ELR (cell line): ENCODE results near the gene CLIC5.

ENCODE experiments used
- DNase-seq: peaks from one replicate; pipeline ENCODE4 v3.0.0-alpha.2; 2015; ENCODE audit warnings: low read depth

The CLIC5 gene

DNA sequence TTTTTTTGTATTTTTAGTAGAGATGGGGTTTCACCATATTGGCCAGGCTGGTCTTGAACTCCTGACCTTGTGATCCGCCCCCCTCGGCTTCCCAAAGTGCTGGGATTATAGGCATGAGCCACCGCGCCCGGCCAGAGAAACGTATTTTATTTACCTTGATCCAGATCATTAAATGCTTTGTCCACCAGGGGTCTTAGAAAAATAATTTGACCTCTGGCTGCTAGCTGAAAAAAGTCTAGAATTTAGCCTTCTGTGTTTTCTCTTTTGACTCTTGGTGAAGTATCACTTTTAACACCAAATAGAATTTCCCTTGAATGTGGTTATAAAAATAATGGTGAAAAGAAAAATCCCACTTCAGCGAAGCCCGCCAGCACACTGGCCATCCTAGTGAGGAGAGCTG is 89.2 kb downstream of the CLIC5 start:
- DNase-seq, result peak; percentile 21

DNA sequence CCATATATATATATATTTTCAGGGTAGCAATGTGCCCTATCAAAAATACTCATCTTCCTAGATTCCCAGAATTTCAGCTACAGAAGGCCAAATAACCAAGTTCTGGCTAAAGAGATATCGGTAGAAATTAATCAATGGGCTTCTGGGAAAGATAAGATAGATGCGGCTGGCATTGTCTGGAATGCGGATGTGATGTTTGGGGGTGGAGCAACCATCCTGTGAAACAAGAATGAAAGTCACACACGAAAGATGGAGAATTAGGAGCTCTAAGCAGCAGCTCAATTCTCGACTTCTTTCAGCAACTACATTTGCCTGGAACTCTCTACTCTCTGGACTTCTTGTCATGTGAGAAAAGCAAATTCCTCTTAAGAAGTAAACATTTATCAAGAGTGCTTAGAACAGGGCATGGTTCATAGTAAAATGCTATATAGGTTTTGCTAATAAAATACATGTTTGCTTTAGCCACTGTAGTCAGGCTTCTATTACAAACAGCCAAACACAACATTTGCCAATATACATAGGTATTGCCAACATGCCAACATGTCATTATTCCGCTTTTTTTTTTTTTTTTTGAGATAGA is 90.8 kb downstream of the CLIC5 start:
- no peak for DNase-seq

DNA sequence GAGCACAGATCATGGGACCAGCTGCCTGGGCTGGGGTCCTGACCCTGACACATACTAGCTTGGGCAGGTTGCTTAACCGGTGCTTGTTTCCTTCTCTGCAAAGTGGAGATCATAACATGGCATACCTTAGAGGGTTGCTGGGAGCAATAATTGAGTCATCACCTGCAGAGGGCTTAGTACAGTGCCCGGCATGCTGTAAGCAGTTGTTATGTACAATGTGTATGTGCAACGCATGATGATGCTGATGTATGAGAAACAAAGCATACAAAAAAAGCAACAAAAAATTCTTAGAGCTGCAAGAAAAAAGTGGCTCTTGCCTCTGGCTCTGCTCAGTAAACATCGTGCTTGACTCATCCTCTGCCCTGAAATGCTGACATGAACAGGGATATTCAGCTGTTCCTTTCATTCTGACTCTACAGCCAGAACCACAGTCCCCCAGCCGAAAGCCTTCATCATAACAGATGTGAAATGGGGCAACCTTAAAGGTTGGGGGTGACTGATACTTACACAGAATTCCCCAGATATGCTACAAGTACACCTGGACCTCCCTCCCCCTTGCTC is 91.7 kb downstream of the CLIC5 start:
- DNase-seq, result peak; percentile 73

DNA sequence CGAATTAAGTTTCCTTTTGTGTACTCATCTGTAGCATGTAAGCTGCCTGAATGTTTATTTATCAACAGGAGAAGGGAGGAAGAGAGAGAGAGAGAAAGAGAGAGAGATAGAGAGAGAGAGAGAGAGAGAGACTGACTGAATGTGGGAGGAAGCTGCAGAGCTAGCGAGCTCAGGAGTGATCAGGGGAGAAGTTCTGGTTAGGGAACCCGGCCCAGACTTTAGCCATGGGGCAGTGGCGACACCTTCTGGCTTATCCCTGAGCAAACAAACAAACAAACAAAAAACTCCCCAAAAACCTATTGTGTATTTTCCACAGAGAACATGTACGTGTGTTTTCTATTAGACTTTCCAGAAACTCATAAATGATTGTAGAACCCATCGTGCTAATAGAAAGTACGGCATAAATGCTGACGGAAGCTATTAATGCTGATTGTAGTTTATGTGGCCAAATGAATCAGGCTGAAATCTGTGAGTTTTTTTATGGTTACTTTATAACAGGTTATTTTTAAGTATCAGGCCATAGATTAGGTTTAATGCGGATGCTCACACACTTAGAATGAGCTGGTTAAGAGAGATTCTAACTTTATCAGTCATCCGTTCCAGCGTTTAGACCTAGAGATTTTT is 92.8 kb downstream of the CLIC5 start:
- DNase-seq, result peak; percentile 79

DNA sequence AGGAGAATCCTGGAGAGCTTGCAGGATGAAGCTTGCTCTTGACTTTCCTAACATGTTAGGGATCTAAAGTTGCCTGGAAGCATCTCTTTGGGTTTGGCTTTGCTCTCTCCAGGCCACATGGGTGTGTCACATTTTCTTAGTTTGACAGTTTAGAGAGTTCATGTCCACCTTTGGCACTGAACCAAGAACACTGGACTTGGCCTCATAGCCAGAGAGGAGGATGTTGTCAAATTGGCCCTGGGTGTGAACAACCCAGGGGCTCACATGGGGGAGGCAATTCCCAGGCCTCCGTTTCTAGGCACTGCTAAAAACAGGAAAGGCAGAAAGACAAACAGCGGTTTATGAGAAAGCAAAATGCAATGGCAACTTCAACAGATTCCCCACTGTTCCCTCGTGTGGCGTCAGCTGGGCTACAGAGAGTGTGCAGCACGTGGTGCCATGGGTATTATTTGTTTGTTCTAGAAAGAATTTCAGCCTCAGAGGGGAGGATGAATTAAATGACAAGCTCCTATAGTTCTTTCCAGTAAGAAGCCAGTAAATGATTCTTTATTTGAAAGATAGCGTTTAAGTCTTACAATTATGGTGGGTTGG is 93.9 kb downstream of the CLIC5 start:
- no peak for DNase-seq

GRCh38 chr6:45920819-45921511 is 94.7 kb downstream of the CLIC5 start:
- DNase-seq, result peak; percentile 8

DNA sequence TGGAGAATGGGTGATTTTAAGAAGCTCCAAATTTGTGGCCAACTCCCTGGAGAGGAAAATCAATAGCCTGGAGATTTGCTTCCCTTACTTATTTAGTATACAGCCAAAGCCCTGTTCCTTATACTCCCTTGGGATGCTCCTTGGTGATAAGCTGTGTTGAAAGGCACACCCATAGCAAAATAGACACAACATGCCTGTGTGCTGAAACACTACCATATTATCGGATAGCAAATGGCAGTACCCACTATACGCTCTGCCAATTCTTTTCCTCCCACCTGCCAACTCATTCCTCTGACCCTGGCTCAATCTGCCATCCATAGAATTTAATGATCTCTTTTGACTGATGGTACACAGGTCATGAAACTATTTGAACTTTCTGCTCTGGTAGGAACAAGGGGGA is 98.2 kb downstream of the CLIC5 start:
- DNase-seq, result no peak

GRCh38 chr6:45916692-45917091 is 99.0 kb downstream of the CLIC5 start:
- no peak for DNase-seq

- DNase-seq, result no peak
These were observed 99.7 kb downstream of the CLIC5 start for GRCh38 chr6:45915780-45916468.

DNA sequence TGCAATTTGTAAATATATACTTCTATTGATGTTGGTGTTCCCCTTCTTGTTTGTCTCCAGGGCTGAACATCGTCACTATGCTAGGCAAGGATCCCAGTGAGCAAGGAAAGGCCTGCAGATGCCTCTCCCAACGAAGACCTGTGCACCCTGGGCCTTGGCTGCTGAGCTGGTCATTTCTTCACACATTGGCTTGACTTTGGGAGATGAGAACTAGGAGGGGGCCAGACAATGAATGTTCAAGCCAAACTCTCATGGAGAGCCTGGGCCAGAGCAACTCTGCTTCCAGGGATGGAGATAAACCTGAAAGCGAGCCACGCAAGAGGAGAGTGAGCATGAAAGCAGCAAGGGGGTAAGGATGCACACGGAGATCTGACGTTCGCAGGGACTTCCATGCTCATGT is 104.0 kb downstream of the CLIC5 start:
- no peak for DNase-seq

DNA sequence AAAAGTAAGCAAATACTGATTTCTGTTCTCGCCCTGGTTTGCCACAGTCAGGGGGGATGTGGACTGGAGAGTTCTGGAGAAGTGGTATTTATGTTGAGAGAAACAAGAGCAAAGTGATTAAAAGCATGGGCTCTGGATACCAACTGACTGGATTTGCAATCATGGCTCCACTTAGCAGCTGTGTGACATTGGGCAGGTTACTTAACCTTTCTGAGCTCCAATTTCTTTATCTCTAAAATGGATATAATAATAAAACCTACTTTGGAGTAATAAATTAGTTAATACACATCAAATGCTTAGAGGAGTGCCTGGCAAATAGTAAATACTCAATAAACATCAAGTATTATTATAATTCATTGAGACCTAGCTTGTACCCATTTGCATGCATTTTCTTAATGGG is 111.7 kb downstream of the CLIC5 start:
- DNase-seq, result no peak

GRCh38 chr6:45902984-45903383 is 112.7 kb downstream of the CLIC5 start:
- DNase-seq, result no peak

- DNase-seq, result no peak
These were observed 113.7 kb downstream of the CLIC5 start for GRCh38 chr6:45901767-45902650.

GRCh38 chr6:45900808-45901752 is 114.6 kb downstream of the CLIC5 start:
- peak; percentile 39 for DNase-seq

DNA sequence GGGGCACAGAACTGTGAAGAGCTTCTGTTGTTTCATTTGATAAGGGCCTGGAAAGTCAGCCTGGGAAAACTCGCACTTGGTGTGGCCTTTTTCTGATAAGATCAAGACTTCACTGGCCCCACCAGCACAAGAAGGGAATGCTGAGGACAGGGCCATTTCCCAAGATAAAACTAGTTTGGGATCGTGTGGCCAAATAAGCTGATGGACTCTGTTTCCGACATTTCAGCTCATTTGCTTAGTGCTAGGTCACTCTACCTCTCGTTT is 116.0 kb downstream of the CLIC5 start:
- DNase-seq, result no peak

DNA sequence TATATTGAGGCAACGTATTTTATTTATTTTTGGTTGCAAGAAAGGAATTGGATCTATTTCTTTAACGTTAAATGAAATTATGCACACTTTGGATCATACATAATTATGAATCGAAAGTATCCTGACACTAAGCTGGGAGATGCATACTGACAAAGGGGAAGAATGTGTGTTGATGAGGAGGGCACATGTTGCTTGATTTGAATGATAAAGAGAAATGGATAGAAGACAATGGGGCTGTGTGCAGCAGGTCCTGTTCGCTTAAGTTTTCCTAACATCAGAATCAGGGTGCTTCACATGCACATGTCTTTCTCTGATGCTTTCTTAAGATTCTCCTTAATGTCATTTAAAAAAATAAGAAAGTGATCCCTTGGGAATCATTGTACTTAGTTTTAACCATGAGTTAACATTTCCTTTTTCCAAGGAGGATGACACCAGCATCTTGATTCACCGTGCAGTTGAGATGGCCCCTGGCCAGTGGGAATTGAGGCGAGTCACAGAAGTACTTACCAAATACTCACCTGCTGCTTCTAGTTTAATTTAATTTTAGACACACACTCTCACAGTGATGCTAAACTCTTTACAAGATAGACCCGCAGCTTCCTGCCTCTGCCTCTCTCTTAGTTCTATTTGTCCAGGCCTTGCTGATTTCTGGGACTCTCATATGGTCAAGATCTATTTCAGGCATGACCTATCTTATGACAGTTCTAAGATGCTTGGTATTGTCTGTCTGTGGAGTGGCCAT is 116.5 kb downstream of the CLIC5 start:
- peak; percentile 4 for DNase-seq

DNA sequence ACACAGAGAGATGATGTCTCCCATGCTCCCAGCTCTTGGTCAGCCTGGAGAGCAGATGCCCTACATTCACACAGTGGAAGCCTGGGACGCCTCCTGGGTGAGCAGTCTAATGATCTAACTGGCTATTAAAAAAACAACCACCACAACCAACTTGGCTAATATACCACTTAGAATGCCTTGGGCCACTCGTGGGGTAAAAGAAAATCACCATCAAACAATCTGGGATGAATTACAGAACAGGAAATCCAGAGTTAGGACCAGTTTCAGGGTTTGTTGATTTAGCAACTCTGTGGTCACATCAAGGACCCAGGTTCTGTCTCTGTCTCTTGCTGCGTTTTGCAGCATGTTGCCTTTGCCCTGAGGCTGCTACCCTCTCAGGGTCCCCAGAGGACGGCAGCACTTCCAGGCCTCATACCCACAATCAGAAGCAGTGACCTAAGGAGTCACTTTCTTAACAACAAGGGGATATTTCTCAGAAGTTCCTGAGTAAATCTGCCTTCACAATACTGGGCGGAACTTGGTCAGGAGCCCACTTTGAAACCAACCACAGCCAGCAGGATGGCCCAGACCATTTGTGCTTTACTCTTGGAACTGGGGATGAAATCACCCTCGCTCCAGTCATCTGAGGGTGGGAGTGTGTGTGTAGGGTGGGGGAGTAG is 118.7 kb downstream of the CLIC5 start:
- DNase-seq, result peak; percentile 7

DNA sequence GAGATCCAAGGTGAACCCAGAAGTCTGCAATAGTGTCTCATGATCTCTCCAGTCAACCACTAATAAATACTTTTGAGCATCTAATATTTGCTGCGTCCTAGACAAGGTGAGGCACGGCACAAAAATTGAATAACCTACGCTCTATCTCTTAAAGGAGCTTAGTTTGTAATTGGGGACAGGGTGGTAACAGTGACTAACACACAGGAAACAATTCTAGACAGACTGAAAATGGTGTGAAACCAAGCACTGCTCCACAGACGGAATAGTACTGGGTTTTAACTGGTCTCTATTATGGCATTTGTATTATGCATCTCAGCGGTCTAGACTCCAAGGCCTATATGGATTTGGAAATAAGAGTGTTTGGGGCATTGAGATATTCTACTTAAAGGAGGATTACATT is 120.1 kb downstream of the CLIC5 start:
- no peak for DNase-seq

- no peak for DNase-seq
These were observed 122.9 kb downstream of the CLIC5 start for GRCh38 chr6:45892696-45893245.
